B cell (primary cell): ENCODE data around the gene SLC15A5. TPM values are rescaled to one million over a fixed set of nuclear protein-coding genes. Genes with fewer than 3 reads are reported as not detected.

Experiments used
- ATAC-seq: fragments of 200-7000 bp; cut with Tn5 transposase; one replicate; pipeline ENCODE4 v1.10.0; 2021; ENCODE audit warnings: low read depth, mild to moderate bottlenecking, moderate number of reproducible peaks, moderate library complexity
- CTCF ChIA-PET: fragments of 350-600 bp; sonication (Branson Sonifier 250); formaldehyde crosslinking; loops from one replicate; lab custom pipeline; 2021; ENCODE audit warnings: antibody characterized with exemption, inconsistent platforms; lab: Charles Lee
- POLR2A ChIA-PET: fragments of 350-600 bp; sonication (Branson Sonifier 250); formaldehyde crosslinking; loops from one replicate; lab custom pipeline; 2021; ENCODE audit warnings: antibody characterized with exemption; lab: Charles Lee
- DNase-seq: peaks from one replicate; pipeline ENCODE4 v3.0.0; 2013
- H2AFZ ChIP-seq: 2 replicates; pipeline ENCODE4 v1.6.1; 2012; ENCODE audit warnings: mild to moderate bottlenecking, low read depth, low read length; ENCODE audit not compliant: insufficient read depth, poor library complexity, severe bottlenecking
- H3K27ac ChIP-seq, 2 donors: 1 replicate in 1 of 2; 2 replicates in 1 of 2; pipeline ENCODE4 v1.5.1; 2012 to 2013; ENCODE audit warnings: low read length in 2 of 2, mild to moderate bottlenecking in 2 of 2, moderate library complexity in 1 of 2
- H3K27me3 ChIP-seq, 4 experiments: fragments of 200-600 bp in 1 of 4; sonication (generic) in 1 of 4; replicated peaks in 1 of 4; 1 replicate in 2 of 4; 2 replicates in 2 of 4; pipeline versions ENCODE4 v1.6.1 to v1.7.0; 2013 to 2016; ENCODE audit warnings: low read length in 3 of 4, mild to moderate bottlenecking in 2 of 4, mixed read lengths in 1 of 4, moderate library complexity in 1 of 4; ENCODE audit not compliant: insufficient read depth in 4 of 4, control insufficient read depth in 3 of 4; ENCODE audit errors: control extremely low read depth in 1 of 4
- H3K36me3 ChIP-seq, 2 experiments: replicated peaks in 1 of 2; 1 replicate in 1 of 2; 2 replicates in 1 of 2; pipeline versions ENCODE4 v1.6.1 to v1.7.1; 2013; ENCODE audit warnings: low read length in 1 of 2; ENCODE audit not compliant: insufficient read depth in 2 of 2, control insufficient read depth in 1 of 2; ENCODE audit errors: control extremely low read depth in 1 of 2, extremely low read depth in 1 of 2
- H3K4me1 ChIP-seq, 2 donors: fragments of 200-600 bp in 1 of 2; sonication (generic) in 1 of 2; 1 replicate in 1 of 2; 2 replicates in 1 of 2; pipeline versions ENCODE4 v1.5.1 to v1.6.1; 2013 to 2017; ENCODE audit warnings: low read length in 2 of 2; ENCODE audit not compliant: control insufficient read depth in 2 of 2, insufficient read depth in 2 of 2
- H3K4me2 ChIP-seq: replicated peaks from 2 replicates; pipeline ENCODE3; 2012; ENCODE audit warnings: mild to moderate bottlenecking, low read depth, low read length; ENCODE audit not compliant: poor library complexity, severe bottlenecking
- H3K4me3 ChIP-seq, 5 experiments: fragments of 200-600 bp in 1 of 5; sonication (generic) in 1 of 5; 1 replicate in 3 of 5; 2 replicates in 2 of 5; pipeline versions ENCODE4 v1.5.1 to v1.7.0; 2011 to 2016; ENCODE audit warnings: low read length in 4 of 5, mild to moderate bottlenecking in 4 of 5, low read depth in 2 of 5, control low read depth in 1 of 5, moderate library complexity in 1 of 5; ENCODE audit not compliant: insufficient read depth in 1 of 5; ENCODE audit errors: control extremely low read depth in 1 of 5, extremely low read depth in 1 of 5
- H3K79me2 ChIP-seq: fragments of 200-600 bp; sonication (generic); one replicate; pipeline ENCODE4 v1.6.0; 2016; ENCODE audit warnings: low read length; ENCODE audit not compliant: control insufficient read depth, insufficient read depth
- H3K9ac ChIP-seq: fragments of 200-600 bp; sonication (generic); 2 replicates; pipeline ENCODE4 v1.6.1; 2017; ENCODE audit warnings: mild to moderate bottlenecking, low read length, moderate library complexity
- H3K9me3 ChIP-seq, 3 donors: one replicate each; pipeline versions ENCODE4 v1.6.1 to v1.7.1; 2013; ENCODE audit warnings: low read length in 2 of 3; ENCODE audit not compliant: control insufficient read depth in 2 of 3, insufficient read depth in 1 of 3; ENCODE audit errors: control extremely low read depth in 1 of 3
- H4K20me1 ChIP-seq: 2 replicates; pipeline ENCODE4 v1.6.0; 2012; ENCODE audit warnings: mild to moderate bottlenecking, low read length; ENCODE audit not compliant: insufficient read depth, control insufficient read depth, poor library complexity, severe bottlenecking
- H3K27ac Mint-ChIP-seq: one replicate; pipeline ENCODE4 v1.8.0; 2021; ENCODE audit warnings: mixed read lengths
- H3K27me3 Mint-ChIP-seq: one replicate; pipeline ENCODE4 v1.8.0; 2021; ENCODE audit warnings: mixed read lengths
- H3K4me1 Mint-ChIP-seq: one replicate; pipeline ENCODE4 v1.8.0; 2021; ENCODE audit warnings: mixed read lengths
- H3K4me3 Mint-ChIP-seq: one replicate; pipeline ENCODE4 v1.8.0; 2021; ENCODE audit warnings: mixed read lengths
- H3K9me3 Mint-ChIP-seq: one replicate; pipeline ENCODE4 v1.8.0; 2022; ENCODE audit warnings: mixed read lengths; ENCODE audit not compliant: insufficient read depth
- EZH2 ChIP-seq: IDR thresholded peaks from 2 replicates; pipeline ENCODE4 v1.6.1; 2012; ENCODE audit warnings: borderline replicate concordance, low read depth, mild to moderate bottlenecking, moderate library complexity, low read length; ENCODE audit not compliant: insufficient read depth, poor library complexity, severe bottlenecking
- WGBS: methylation state at CpG from one replicate; pipeline ENCODE4 v1.1.5; 2013; ENCODE audit warnings: missing lambda C conversion rate; ENCODE audit not compliant: insufficient coverage; 5-methylcytosine and 5-hydroxymethylcytosine counted together
- intact Hi-C: fragments of 100-400 bp; cut with micrococcal nuclease; formaldehyde crosslinking; loops from one replicate; pipeline ENCODE4 v1.10.0; 2022
- polyA minus RNA-seq: library from RNA; depleted of rRNA, polyadenylated mRNA; stranded (reverse); fragments of >200 nt; gene quantifications from 2 replicates; pipeline ENCODE4 v1.2.3, GENCODE V29; 2012
- polyA plus RNA-seq: library from polyadenylated mRNA; depleted of rRNA; stranded (reverse); fragments of >200 nt; gene quantifications from 2 replicates; pipeline ENCODE4 v1.2.3, GENCODE V29; 2012
- total RNA-seq, 2 donors: library from RNA; stranded (reverse); fragments of 120-200 nt in 1 of 2; gene quantifications; 1 replicate in 1 of 2; 2 replicates in 1 of 2; pipeline versions ENCODE4 v1.2.3 to v1.2.4, GENCODE V29; 2013 to 2022
- TF ChIP-seq, protein P1 (sequence below): fragments of 200-600 bp; IDR thresholded peaks from one replicate; pipeline ENCODE4 v1.8.0; 2022; ENCODE audit warnings: antibody characterized with exemption, mild to moderate bottlenecking

SLC15A5 gene, protein sequence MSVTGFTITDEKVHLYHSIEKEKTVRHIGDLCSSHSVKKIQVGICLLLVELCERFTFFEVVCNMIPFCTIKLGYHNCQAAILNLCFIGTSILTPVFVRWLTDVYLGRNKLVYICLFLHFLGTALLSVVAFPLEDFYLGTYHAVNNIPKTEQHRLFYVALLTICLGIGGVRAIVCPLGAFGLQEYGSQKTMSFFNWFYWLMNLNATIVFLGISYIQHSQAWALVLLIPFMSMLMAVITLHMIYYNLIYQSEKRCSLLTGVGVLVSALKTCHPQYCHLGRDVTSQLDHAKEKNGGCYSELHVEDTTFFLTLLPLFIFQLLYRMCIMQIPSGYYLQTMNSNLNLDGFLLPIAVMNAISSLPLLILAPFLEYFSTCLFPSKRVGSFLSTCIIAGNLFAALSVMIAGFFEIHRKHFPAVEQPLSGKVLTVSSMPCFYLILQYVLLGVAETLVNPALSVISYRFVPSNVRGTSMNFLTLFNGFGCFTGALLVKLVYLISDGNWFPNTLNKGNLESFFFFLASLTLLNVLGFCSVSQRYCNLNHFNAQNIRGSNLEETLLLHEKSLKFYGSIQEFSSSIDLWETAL
- total RNA-seq (not detected in 2 replicates), polyA plus RNA-seq (not detected in 2 replicates), polyA minus RNA-seq (not detected in 2 replicates)
- total RNA-seq (2013) = not detected

DNA sequence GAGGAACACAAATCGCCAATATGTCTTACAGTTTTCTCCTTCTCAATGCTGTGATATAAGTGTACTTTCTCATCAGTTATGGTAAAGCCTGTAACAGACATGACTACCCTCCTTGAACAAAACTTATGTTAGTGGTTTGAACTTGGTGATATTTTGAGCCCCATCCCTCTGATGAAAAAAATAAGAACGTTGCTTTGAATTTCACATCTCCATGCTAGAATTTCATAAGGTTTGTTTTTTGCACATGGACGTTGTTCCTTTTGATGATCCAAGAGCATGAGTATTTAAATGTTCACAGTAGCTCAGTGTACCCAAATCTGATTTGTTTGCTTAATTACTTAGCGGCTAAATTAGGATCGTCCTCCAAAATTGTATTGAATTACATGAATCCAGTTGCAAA is at the start of gene SLC15A5:
SLC15A5 (minus strand) TSS at position 101 of the 400 bp plus-strand sequence; CDS start at position 101, 0 bp downstream.
- no peak within 1 kb of the TSS for H3K27ac Mint-ChIP-seq
- H2AFZ ChIP-seq = no peak within 1 kb of the TSS

More for the DNA sequence above, at the start of gene SLC15A5:
- ChIA-PET POLR2A (no interaction called here), CTCF (no interaction called here)
- ATAC-seq (no peak), DNase-seq (no peak)
- Histone ChIP-seq H3K27ac (no peak within 1 kb of the TSS), H3K79me2 (no peaks in the 10 kb centered on the region), H3K36me3 (no peaks in the 10 kb centered on the region), H3K27me3 (no peaks in the 10 kb centered on the region), H3K9ac (no peak within 1 kb of the TSS), H3K4me2 (no peak within 1 kb of the TSS), H3K4me1 (no peaks in the 10 kb centered on the region), H3K9me3 (no peaks in the 10 kb centered on the region), H4K20me1 (no peaks in the 10 kb centered on the region), H3K4me3 (no peak within 1 kb of the TSS)
- Mint-ChIP-seq H3K4me3 (no peak within 1 kb of the TSS), H3K9me3 (no peaks in the 10 kb centered on the region), H3K4me1 (no peaks in the 10 kb centered on the region), H3K27me3 (no peaks in the 10 kb centered on the region)
- TF ChIP-seq, protein P1, sequence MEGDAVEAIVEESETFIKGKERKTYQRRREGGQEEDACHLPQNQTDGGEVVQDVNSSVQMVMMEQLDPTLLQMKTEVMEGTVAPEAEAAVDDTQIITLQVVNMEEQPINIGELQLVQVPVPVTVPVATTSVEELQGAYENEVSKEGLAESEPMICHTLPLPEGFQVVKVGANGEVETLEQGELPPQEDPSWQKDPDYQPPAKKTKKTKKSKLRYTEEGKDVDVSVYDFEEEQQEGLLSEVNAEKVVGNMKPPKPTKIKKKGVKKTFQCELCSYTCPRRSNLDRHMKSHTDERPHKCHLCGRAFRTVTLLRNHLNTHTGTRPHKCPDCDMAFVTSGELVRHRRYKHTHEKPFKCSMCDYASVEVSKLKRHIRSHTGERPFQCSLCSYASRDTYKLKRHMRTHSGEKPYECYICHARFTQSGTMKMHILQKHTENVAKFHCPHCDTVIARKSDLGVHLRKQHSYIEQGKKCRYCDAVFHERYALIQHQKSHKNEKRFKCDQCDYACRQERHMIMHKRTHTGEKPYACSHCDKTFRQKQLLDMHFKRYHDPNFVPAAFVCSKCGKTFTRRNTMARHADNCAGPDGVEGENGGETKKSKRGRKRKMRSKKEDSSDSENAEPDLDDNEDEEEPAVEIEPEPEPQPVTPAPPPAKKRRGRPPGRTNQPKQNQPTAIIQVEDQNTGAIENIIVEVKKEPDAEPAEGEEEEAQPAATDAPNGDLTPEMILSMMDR = no peak
- no peak for TF ChIP-seq EZH2
- 80% methylated on average over 3 of the region's 5 CpGs for WGBS
- intact Hi-C loops = no loop called here
